ENCODE data around the gene HNRNPUL2.

DNA sequence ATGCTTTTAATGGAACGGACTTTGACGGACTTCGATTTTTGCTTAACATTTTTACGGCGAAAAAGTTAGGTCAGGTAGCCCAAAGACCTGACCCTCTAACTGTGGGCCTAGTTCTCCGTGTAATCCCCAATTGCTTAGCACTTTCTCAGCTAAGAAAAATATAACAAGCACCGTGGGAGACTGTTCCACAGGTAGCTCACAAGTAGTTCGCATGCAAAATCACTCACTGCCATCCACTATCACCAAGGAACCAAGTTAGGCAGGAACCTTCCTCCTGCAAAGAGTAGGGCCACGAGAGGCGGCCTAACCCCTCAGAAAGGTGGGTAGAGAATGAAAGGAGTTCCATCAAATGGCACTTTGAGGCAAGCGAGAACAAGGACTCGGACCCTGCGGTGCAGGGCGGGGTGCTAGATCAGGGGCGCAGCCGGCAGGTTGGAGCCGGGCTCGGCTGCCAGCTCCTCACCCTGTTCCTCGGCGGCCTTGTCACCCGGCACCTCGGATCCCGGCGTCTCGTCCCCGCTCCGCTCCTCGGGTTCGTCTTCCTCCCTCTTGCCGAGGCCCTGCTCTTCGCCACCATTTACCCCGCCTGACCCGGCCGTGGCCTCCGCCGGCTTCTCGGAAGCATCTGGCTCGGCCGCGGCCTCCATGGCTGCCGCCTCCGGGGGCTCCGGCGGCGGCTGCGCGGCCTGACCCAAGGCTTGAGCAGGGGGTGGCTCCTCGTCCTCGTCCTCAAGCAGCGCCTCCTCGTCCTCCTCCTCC, 922 bp downstream of the HNRNPUL2 start:
- no peak for TF ChIP-seq CTCF (IDR thresholded peaks at IDR 0.05; ENCODE audit: borderline replicate concordance, extremely low read depth, low read length, poor library complexity, severe bottlenecking)
- no peak for TF ChIP-seq EZH2 (IDR thresholded peaks at IDR 0.05; ENCODE audit: borderline replicate concordance, low read depth, low read length, severe bottlenecking)
